HG03103 (cell line): ENCODE measurements around the gene DIRAS1.
"Not testable (repeated sequence)": the region's sequence is repeated elsewhere in the genome, so short reads cannot be mapped to it uniquely, and the experiment has no call there.

Experiments used
- ATAC-seq: cut with Tn5 transposase; IDR thresholded peaks from one replicate; pipeline ENCODE4 v1.9.1; 2021; ENCODE audit warnings: low read depth; ENCODE audit not compliant: unreplicated experiment

Gene DIRAS1

DNA sequence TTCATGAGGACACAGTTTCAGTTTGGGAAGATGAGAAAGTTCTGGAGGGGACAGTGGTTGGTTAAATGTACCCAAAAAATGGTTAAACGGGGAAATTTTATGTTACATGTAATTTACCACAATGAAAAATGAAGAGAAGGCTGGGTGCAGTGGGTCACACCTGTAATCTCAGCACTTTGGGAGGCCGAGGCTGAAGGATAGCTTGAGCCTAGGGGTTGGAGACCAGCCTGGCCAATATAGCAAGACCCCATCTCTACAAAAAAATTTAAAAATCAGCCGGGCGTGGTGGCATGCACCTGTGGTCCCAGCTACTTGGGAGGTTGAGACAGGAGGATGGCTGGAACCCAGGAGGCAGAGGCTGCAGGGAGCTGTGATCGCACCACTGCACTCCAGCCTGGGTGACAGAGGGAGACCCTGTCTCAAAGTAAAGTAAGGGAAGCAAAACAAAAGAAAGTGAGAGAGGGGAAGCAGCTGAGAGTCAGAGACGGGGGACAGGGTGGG, 35.9 kb downstream of the DIRAS1 start:
- ATAC-seq = no peak

DNA sequence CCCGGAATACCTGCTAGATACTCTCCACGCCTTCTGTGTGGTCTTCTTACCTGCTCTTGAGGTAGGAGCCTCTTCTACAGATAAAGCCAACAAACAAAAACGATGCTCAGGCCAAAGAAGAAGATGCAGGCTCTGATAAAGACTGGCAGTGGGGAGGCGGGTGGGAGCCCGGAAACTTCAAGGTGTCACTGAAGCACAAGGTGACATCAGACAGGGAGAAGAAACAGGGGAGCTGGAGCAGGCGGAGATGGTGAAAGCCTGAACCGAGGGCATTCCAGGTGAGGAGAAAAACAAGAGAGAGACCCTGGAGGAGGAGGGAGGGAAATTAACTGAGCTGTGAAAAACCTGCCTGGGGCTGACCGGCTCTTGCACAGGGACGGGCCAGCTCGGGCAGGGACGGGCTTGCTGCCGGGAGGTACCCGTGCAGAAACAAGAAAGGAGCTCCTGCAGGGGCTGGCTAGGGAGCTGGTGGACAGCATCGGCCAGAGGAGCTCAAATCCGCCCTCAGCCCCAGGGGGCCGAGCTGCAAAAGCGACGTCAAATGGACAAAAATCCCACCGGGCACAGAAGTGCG, 37.7 kb downstream of the DIRAS1 start:
- ATAC-seq = no peak

- no peak for ATAC-seq
These were observed 40.4 kb downstream of the DIRAS1 start for GRCh38 chr19:2680808-2681207.

DNA sequence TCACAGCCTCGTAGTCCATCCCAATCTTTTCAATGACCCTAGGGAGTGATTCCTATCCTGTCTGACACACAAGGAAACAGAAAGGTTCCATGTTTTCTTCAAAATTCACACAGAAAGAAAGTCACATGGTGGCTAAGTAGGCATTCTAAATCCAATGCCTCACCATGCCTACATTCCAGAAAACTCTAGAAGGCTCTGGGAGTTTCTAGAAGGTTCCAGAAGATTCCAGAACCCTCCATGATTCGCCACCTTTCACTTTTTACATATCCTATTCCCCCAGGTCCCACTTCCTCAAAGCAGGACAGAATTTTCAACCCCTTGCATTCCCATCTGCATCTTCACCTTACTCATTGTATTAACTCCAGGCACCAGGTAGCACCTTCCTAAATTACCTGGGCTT, 41.7 kb downstream of the DIRAS1 start:
- no peak for ATAC-seq

GRCh38 chr19:2678948-2679347, 42.2 kb downstream of the DIRAS1 start:
- not testable (repeated sequence) for ATAC-seq

- no peak for ATAC-seq
These were observed 43.0 kb downstream of the DIRAS1 start for GRCh38 chr19:2678044-2678671.

- ATAC-seq = no peak
These were observed 44.3 kb downstream of the DIRAS1 start for GRCh38 chr19:2676823-2677222.

DNA sequence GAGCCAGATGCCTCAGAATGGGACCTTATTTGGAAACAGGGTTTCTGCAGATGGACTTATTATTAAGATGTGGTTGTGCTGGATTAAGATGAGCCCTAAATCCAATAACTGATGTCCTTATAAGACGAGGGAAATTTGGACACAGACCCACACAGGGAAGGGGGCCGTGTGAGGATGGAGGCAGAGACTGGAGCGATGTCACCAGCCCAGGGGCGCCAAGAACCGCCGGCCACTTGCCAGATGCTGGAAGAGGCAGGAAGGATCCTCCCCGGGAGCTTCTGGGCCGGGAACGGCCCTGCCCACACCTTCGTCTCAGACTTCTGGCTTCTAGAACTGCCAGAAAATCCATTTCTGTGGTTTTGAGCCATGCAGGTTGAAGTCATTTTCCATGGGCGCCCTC, 45.3 kb downstream of the DIRAS1 start:
- no peak for ATAC-seq

DNA sequence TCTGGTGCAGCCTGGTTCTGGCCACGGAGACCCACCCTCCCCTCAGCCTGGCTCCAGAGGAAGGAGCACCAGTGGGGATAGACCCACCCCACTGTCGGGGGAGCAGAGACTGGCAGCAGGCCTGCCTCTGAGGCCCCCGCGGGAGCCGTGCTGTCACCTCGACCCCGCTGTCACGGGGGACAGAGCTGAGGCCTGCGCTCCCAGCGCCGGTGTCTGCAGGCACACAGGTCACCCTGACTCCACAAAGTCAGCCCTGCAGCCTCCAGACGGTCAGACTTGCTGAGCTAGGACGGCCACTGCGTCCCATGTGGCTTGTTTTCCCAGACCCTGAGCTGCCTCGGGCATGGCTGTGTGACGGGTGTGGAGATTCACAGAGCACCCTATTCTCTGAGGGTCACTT, 51.0 kb downstream of the DIRAS1 start:
- ATAC-seq = no peak

DNA sequence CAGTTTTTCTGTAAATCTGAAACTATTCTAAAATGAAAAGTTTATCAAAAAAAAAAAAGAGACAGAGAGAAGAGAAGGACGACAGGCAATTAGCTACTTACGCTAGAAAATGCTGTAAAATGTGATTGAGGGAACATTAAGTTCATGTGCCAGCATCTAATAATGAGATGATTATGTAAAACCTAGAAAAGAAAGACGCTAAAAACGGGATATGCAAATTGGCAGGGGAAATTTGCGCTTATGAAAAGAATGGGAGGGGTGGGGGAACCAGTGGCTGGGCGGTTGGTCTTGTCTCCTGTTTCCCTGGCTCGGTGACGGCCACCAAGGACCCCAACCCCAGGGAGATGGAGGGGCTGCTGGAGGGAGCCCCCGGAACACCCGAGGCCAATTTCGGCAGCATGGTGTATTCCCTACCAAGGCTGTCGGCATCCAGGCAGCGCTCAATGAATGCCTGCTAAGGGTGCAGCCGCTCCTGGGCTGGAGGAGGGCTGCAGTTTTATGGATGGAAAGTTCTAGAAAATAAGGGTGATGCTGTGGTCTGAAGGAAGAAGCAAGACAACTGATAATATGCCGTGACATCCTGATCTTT, 52.9 kb downstream of the DIRAS1 start:
- no peak for ATAC-seq

GRCh38 chr19:2667349-2667748, 53.8 kb downstream of the DIRAS1 start:
- not testable (repeated sequence) for ATAC-seq

- ATAC-seq = no peak
These were observed 54.7 kb downstream of the DIRAS1 start for GRCh38 chr19:2666344-2666994.

- ATAC-seq = no peak
These were observed 56.1 kb downstream of the DIRAS1 start for GRCh38 chr19:2665103-2665502.
